HepG2 (cell line): ENCODE results near the gene SUCLG2. TPM values are rescaled to one million over a fixed set of nuclear protein-coding genes. Genes with fewer than 3 reads are reported as not detected.

Experiments
- ATAC-seq: fragments of 200-7000 bp; cut with Tn5 transposase; 3 replicates; pipeline ENCODE4 v1.9.1; 2020; ENCODE audit warnings: mild to moderate bottlenecking, moderate library complexity
- BruUV-seq: library from RNA; stranded (reverse); fragments of 400-500 nt; replicated peaks from 2 replicates; lab custom pipeline; 2021; lab: Mats Ljungman, UMichigan
- CTCF ChIA-PET: fragments of 300-600 bp; formaldehyde crosslinking; extraction: SDS; loops from one replicate; lab custom pipeline; 2021; ENCODE audit warnings: low total read pairs, inconsistent platforms, low intra/inter-chr PET ratio; lab: Yijun Ruan, JAX
- POLR2A ChIA-PET: fragments of 350-600 bp; sonication (Branson Sonifier 250); formaldehyde crosslinking; loops from one replicate; lab custom pipeline; 2020; ENCODE audit warnings: antibody characterized with exemption, inconsistent platforms; lab: Yijun Ruan, JAX
- DNase-seq: peaks from one replicate; pipeline ENCODE4 v3.0.0-alpha.2; 2015; ENCODE audit warnings: low spot score
- FAIRE-seq: peaks from 3 replicates; lab custom pipeline; 2011; peaks lifted over from hg19 to GRCh38; lab: Jason Lieb, UNC
- H2AFZ ChIP-seq: one replicate; pipeline ENCODE4 v1.6.1; 2011; ENCODE audit warnings: low read length, inconsistent platforms
- H3K27ac ChIP-seq: fragments of 300-600 bp; 3 replicates; pipeline ENCODE4 v1.8.0; 2011; ENCODE audit warnings: mixed run types, mild to moderate bottlenecking, mixed read lengths, low read length, inconsistent platforms; ENCODE audit not compliant: insufficient read depth; ENCODE audit errors: extremely low read length
- H3K27me3 ChIP-seq, 2 experiments: fragments of 200-600 bp in 1 of 2; 2 replicates in 1 of 2; 3 replicates in 1 of 2; pipeline versions ENCODE4 v1.6.0 to v1.8.0; 2011; ENCODE audit warnings: low read length in 2 of 2, mild to moderate bottlenecking in 2 of 2, moderate library complexity in 2 of 2, inconsistent platforms in 1 of 2; ENCODE audit not compliant: insufficient read depth in 2 of 2, control insufficient read depth in 1 of 2
- H3K36me3 ChIP-seq, 2 experiments: fragments of 200-600 bp in 1 of 2; replicated peaks in 1 of 2; 2 replicates in 1 of 2; 3 replicates in 1 of 2; pipeline versions ENCODE4 v1.5.1 to v1.8.0; 2011; ENCODE audit warnings: low read length in 2 of 2, inconsistent platforms in 1 of 2; ENCODE audit not compliant: insufficient read depth in 2 of 2, control insufficient read depth in 1 of 2
- H3K4me1 ChIP-seq: 2 replicates; pipeline ENCODE4 v1.5.1; 2012; ENCODE audit warnings: low read length, inconsistent platforms; ENCODE audit not compliant: insufficient read depth
- H3K4me2 ChIP-seq: 2 replicates; pipeline ENCODE4 v1.6.0; 2011; ENCODE audit warnings: low read depth, low read length, inconsistent platforms
- H3K4me3 ChIP-seq, 3 experiments: fragments of 200-600 bp in 1 of 3; sonication (generic), shearing (Covaris generic) in 1 of 3; replicated peaks in 1 of 3; 2 replicates each; pipeline ENCODE4 v1.5.1; 2011 to 2016; ENCODE audit warnings: low read length in 3 of 3, inconsistent platforms in 2 of 3, low read depth in 2 of 3, mild to moderate bottlenecking in 2 of 3, control low read depth in 1 of 3, mixed read lengths in 1 of 3; ENCODE audit not compliant: insufficient read depth in 1 of 3
- H3K79me2 ChIP-seq: one replicate; pipeline ENCODE4 v1.6.1; 2011; ENCODE audit warnings: low read length, inconsistent platforms; ENCODE audit not compliant: insufficient read depth
- H3K9ac ChIP-seq: 2 replicates; pipeline ENCODE4 v1.6.0; 2011; ENCODE audit warnings: mild to moderate bottlenecking, low read depth, low read length, inconsistent platforms; ENCODE audit not compliant: insufficient read depth
- H3K9me3 ChIP-seq: 2 replicates; pipeline ENCODE4 v1.5.1; 2012; ENCODE audit warnings: mild to moderate bottlenecking, low read length
- H4K20me1 ChIP-seq: 2 replicates; pipeline ENCODE4 v1.6.0; 2011; ENCODE audit warnings: inconsistent platforms, mild to moderate bottlenecking, low read length, moderate library complexity; ENCODE audit not compliant: insufficient read depth
- FOXM1 ChIP-seq: sonication (generic); formaldehyde crosslinking; IDR thresholded peaks from 2 replicates; pipeline ENCODE4 v1.5.0; 2020; ENCODE audit warnings: missing genetic modification reagents
- GATAD2A ChIP-seq: IDR thresholded peaks from 2 replicates; pipeline ENCODE4 v1.6.1; 2016
- HDAC6 ChIP-seq: fragments of 200-600 bp; sonication (generic); IDR thresholded peaks from 2 replicates; pipeline ENCODE4 v1.7.0; 2017; ENCODE audit warnings: mild to moderate bottlenecking, antibody characterized with exemption, low read length, low read depth
- HNF4G ChIP-seq, 2 experiments: sonication (generic) in 1 of 2; formaldehyde crosslinking in 1 of 2; IDR thresholded peaks; 2 replicates each; pipeline versions ENCODE4 v1.4.0 to v1.6.1; 2011 to 2020; ENCODE audit warnings: borderline replicate concordance in 2 of 2, low read depth in 2 of 2, mild to moderate bottlenecking in 2 of 2, low read length in 1 of 2, missing genetic modification reagents in 1 of 2, moderate library complexity in 1 of 2
- KDM5A ChIP-seq: fragments of 200-600 bp; sonication (generic); IDR thresholded peaks from 2 replicates; pipeline ENCODE4 v1.7.0; 2018; ENCODE audit warnings: antibody characterized with exemption, mild to moderate bottlenecking, low read length, borderline replicate concordance
- POLR2G ChIP-seq: fragments of 200-400 bp; formaldehyde crosslinking; IDR thresholded peaks from 2 replicates; pipeline ENCODE4 v1.6.1; 2018; ENCODE audit warnings: mild to moderate bottlenecking, low read depth, low read length, moderate library complexity
- THAP11 ChIP-seq: IDR thresholded peaks from 2 replicates; pipeline ENCODE4 v1.6.1; 2016; ENCODE audit warnings: missing biosample characterization, missing genetic modification reagents
- ZBTB1 ChIP-seq: sonication (generic); formaldehyde crosslinking; IDR thresholded peaks from 2 replicates; pipeline ENCODE4 v1.4.0; 2020; ENCODE audit warnings: missing genetic modification reagents, borderline replicate concordance
- ZFP91 ChIP-seq: sonication (generic); formaldehyde crosslinking; IDR thresholded peaks from 2 replicates; pipeline ENCODE4 v1.9.0; 2022; ENCODE audit warnings: missing genetic modification reagents, mild to moderate bottlenecking, borderline replicate concordance
- ZNF207 ChIP-seq: fragments of 450-650 bp; IDR thresholded peaks from 2 replicates; pipeline ENCODE4 v1.6.1; 2016; ENCODE audit warnings: antibody characterized with exemption, borderline replicate concordance
- ZNF589 ChIP-seq: sonication (generic); formaldehyde crosslinking; conservative IDR thresholded peaks from 2 replicates; pipeline ENCODE4 v1.8.0; 2022; ENCODE audit warnings: mild to moderate bottlenecking, moderate library complexity, missing genetic modification reagents
- ZNF709 ChIP-seq: sonication (generic); formaldehyde crosslinking; IDR thresholded peaks from 2 replicates; pipeline ENCODE4 v1.5.0; 2020; ENCODE audit warnings: mild to moderate bottlenecking, missing genetic modification reagents
- ZNF891 ChIP-seq: sonication (generic); formaldehyde crosslinking; IDR thresholded peaks from 2 replicates; pipeline ENCODE4 v1.5.0; 2020; ENCODE audit warnings: mild to moderate bottlenecking, missing genetic modification reagents
- in situ Hi-C: cut with HindIII; loops from 2 replicates; pipeline ENCODE4 v1.10.0; 2017; ENCODE audit warnings: low pct_unique_long_range_greater_than_20kb; ENCODE audit not compliant: extremely low pct_ligation_motif_present
- intact Hi-C: fragments of 100-400 bp; cut with micrococcal nuclease; formaldehyde crosslinking; loops from one replicate; pipeline ENCODE4 v1.10.0; 2022; ENCODE audit not compliant: unreplicated experiment
- polyA plus RNA-seq, 8 experiments: library from polyadenylated mRNA; depleted of rRNA in 3 of 8; stranded (reverse) in 7 of 8; unstranded in 1 of 8; fragments of >200 nt; fragmentation: Illumina TruSeq in 4 of 8; extraction: Trizol in 4 of 8; gene quantifications; 2 replicates each; pipeline versions ENCODE4 v1.2.1 to v1.2.3, GENCODE V29; 2011 to 2016; ENCODE audit warnings: low read depth in 4 of 8, missing spikeins in 1 of 8, mixed read lengths in 1 of 8; ENCODE audit not compliant: insufficient read depth in 1 of 8
- total RNA-seq, 5 experiments: library from RNA; depleted of rRNA; stranded (reverse); fragments of >200 nt; fragmentation: Illumina TruSeq; extraction: Trizol; gene quantifications; 2 replicates each; pipeline ENCODE4 v1.2.3, GENCODE V29; 2016; ENCODE audit warnings: low read depth in 1 of 5
- TF ChIP-seq, protein P1 (sequence below): IDR thresholded peaks from 2 replicates; pipeline ENCODE4 v1.6.1; 2016; ENCODE audit warnings: low read depth
- TF ChIP-seq, protein P2 (sequence below): sonication (generic); formaldehyde crosslinking; IDR thresholded peaks from 2 replicates; pipeline ENCODE4 v1.8.1; 2022; ENCODE audit warnings: low read depth, mild to moderate bottlenecking, missing genetic modification reagents

Gene SUCLG2
- total and polyA plus RNA-seq, 2 of the 13 experiments (the other 11 are each of a cell fraction or from before 2014, with no cell fraction given) = 21.4 to 64.9 TPM

GRCh38 chr3:67497746-67498145, 156.7 kb downstream of the SUCLG2 start:
- no peaks in the 10 kb centered on the region; a peak in 1 of 5 replicates for H3K36me3 ChIP-seq
- no peak for ATAC-seq
- no TSS peak for BruUV-seq
- POLR2A ChIA-PET = no interaction called here
- in situ Hi-C loops = no loop called here
- no peak overlapping the region for H3K4me3 ChIP-seq
- peaks cover 12% of the 10 kb centered on the region for H3K4me1 ChIP-seq
- no peaks in the 10 kb centered on the region for H3K27me3 ChIP-seq
- intact Hi-C loops = no loop called here
- no peaks in the 10 kb centered on the region for H3K79me2 ChIP-seq
- no peak overlapping the region for H2AFZ ChIP-seq
- no peaks in the 10 kb centered on the region for H3K9me3 ChIP-seq
- DNase-seq = no peak
- no peak overlapping the region for H3K27ac ChIP-seq
- no peaks in the 10 kb centered on the region for H4K20me1 ChIP-seq
- no peak for FAIRE-seq
- CTCF ChIA-PET = no interaction called here
- no peak overlapping the region for H3K4me2 ChIP-seq
- no peak overlapping the region for H3K9ac ChIP-seq
- TF ChIP-seq FOXM1 (CRISPR knock-in tag) = no peak
- TF ChIP-seq THAP11 = no peak
- TF ChIP-seq, protein P1, sequence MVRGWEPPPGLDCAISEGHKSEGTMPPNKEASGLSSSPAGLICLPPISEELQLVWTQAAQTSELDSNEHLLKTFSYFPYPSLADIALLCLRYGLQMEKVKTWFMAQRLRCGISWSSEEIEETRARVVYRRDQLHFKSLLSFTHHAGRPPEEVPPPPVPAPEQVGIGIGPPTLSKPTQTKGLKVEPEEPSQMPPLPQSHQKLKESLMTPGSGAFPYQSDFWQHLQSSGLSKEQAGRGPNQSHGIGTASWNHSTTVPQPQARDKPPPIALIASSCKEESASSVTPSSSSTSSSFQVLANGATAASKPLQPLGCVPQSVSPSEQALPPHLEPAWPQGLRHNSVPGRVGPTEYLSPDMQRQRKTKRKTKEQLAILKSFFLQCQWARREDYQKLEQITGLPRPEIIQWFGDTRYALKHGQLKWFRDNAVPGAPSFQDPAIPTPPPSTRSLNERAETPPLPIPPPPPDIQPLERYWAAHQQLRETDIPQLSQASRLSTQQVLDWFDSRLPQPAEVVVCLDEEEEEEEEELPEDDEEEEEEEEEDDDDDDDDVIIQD = no peak
- no peak for TF ChIP-seq ZNF891
- TF ChIP-seq, protein P2, sequence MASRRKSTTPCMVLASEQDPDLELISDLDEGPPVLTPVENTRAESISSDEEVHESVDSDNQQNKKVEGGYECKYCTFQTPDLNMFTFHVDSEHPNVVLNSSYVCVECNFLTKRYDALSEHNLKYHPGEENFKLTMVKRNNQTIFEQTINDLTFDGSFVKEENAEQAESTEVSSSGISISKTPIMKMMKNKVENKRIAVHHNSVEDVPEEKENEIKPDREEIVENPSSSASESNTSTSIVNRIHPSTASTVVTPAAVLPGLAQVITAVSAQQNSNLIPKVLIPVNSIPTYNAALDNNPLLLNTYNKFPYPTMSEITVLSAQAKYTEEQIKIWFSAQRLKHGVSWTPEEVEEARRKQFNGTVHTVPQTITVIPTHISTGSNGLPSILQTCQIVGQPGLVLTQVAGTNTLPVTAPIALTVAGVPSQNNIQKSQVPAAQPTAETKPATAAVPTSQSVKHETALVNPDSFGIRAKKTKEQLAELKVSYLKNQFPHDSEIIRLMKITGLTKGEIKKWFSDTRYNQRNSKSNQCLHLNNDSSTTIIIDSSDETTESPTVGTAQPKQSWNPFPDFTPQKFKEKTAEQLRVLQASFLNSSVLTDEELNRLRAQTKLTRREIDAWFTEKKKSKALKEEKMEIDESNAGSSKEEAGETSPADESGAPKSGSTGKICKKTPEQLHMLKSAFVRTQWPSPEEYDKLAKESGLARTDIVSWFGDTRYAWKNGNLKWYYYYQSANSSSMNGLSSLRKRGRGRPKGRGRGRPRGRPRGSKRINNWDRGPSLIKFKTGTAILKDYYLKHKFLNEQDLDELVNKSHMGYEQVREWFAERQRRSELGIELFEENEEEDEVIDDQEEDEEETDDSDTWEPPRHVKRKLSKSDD (CRISPR knock-in tag) = no peak
- TF ChIP-seq ZBTB1 (CRISPR knock-in tag) = no peak
- no peak for TF ChIP-seq GATAD2A (CRISPR knock-in tag)
- no peak for TF ChIP-seq KDM5A
- TF ChIP-seq ZNF589 = no peak
- no peak for TF ChIP-seq ZNF709
- TF ChIP-seq HNF4G (IDR thresholded peaks at IDR 0.05; ENCODE audit: borderline replicate concordance, low read depth, low read length) = no peak
- TF ChIP-seq HNF4G (CRISPR knock-in tag; IDR thresholded peaks at IDR 0.05; ENCODE audit: borderline replicate concordance, low read depth) = no peak
- no peak for TF ChIP-seq HDAC6
- no peak for TF ChIP-seq ZNF207
- TF ChIP-seq POLR2G = no peak
- no peak for TF ChIP-seq ZFP91
